Measurements from ENCODE around the gene RHBDF1. TPM values are rescaled to one million over a fixed set of nuclear protein-coding genes. Genes with fewer than 3 reads are reported as not detected.

Gene RHBDF1
- polyA plus RNA-seq, 3 donors: 0.20 TPM; not detected in 2

DNA sequence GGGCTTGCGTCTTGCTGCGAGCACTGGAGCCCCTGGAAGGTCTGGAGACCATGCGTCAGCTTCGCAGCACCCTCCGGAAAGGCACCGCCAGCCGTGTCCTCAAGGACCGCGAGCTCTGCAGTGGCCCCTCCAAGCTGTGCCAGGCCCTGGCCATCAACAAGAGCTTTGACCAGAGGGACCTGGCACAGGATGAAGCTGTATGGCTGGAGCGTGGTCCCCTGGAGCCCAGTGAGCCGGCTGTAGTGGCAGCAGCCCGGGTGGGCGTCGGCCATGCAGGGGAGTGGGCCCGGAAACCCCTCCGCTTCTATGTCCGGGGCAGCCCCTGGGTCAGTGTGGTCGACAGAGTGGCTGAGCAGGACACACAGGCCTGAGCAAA is 13.0 kb upstream of the RHBDF1 start:
- Histone ChIP-seq H3K27me3 (ENCODE audit: control insufficient read depth in 2 of 2, insufficient read depth in 2 of 2, low read length in 2 of 2) (no peaks in the 10 kb centered on the region), H3K4me3 (replicated peaks in 1 of 3; ENCODE audit: low read depth in 2 of 3, low read length in 3 of 3) (no peak overlapping the region), H4K20me1 (ENCODE audit: insufficient read depth, low read length) (peaks cover 29% of the 10 kb centered on the region), H3K27ac (ENCODE audit: low read depth in 1 of 2, low read length in 2 of 2) (no peak overlapping the region), H3K4me2 (replicated peaks; ENCODE audit: extremely low read depth, low read length, poor library complexity, severe bottlenecking) (no peak overlapping the region), H3K36me3 (replicated peaks in 1 of 2; ENCODE audit: control insufficient read depth in 1 of 2, insufficient read depth in 2 of 2, low read length in 2 of 2) (peaks cover 57 to 71% of the 10 kb centered on the region in 2 donors), H3K9me3 (replicated peaks in 1 of 2; ENCODE audit: control insufficient read depth in 1 of 2, insufficient read depth in 1 of 2, low read length in 2 of 2) (no peaks in the 10 kb centered on the region), H3K9ac (ENCODE audit: insufficient read depth, low read length, poor library complexity, severe bottlenecking) (peak overlapping the region; percentile 4), H3K79me2 (ENCODE audit: insufficient read depth, low read length) (no peaks in the 10 kb centered on the region), H3K4me1 (ENCODE audit: control insufficient read depth in 1 of 2, insufficient read depth in 2 of 2, low read length in 2 of 2) (peaks cover 11 to 19% of the 10 kb centered on the region in 2 donors), H2AFZ (ENCODE audit: insufficient read depth, low read depth, low read length, poor library complexity, severe bottlenecking) (no peak overlapping the region)
- TF ChIP-seq, protein P1, sequence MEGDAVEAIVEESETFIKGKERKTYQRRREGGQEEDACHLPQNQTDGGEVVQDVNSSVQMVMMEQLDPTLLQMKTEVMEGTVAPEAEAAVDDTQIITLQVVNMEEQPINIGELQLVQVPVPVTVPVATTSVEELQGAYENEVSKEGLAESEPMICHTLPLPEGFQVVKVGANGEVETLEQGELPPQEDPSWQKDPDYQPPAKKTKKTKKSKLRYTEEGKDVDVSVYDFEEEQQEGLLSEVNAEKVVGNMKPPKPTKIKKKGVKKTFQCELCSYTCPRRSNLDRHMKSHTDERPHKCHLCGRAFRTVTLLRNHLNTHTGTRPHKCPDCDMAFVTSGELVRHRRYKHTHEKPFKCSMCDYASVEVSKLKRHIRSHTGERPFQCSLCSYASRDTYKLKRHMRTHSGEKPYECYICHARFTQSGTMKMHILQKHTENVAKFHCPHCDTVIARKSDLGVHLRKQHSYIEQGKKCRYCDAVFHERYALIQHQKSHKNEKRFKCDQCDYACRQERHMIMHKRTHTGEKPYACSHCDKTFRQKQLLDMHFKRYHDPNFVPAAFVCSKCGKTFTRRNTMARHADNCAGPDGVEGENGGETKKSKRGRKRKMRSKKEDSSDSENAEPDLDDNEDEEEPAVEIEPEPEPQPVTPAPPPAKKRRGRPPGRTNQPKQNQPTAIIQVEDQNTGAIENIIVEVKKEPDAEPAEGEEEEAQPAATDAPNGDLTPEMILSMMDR (IDR thresholded peaks at IDR 0.05): no peak
- no peak overlapping the region for H3K4me3 Mint-ChIP-seq
- H3K27me3 Mint-ChIP-seq (ENCODE audit: low read depth in 3 of 3): peaks cover 0 to 4% (median 2%) of the 10 kb centered on the region in 3 donors
- DNase-seq: no peak
- 48% methylated on average over 17 of the region's 18 CpGs for WGBS (ENCODE audit: insufficient coverage)
- no peak overlapping the region for H3K27ac Mint-ChIP-seq
- H3K4me1 Mint-ChIP-seq: peaks cover 28% of the 10 kb centered on the region
- no peaks in the 10 kb centered on the region for H3K9me3 Mint-ChIP-seq
- H3K36me3 Mint-ChIP-seq: peaks cover 48 to 86% of the 10 kb centered on the region in 2 donors
- intact Hi-C loops (cut with micrococcal nuclease): no loop called here

DNA sequence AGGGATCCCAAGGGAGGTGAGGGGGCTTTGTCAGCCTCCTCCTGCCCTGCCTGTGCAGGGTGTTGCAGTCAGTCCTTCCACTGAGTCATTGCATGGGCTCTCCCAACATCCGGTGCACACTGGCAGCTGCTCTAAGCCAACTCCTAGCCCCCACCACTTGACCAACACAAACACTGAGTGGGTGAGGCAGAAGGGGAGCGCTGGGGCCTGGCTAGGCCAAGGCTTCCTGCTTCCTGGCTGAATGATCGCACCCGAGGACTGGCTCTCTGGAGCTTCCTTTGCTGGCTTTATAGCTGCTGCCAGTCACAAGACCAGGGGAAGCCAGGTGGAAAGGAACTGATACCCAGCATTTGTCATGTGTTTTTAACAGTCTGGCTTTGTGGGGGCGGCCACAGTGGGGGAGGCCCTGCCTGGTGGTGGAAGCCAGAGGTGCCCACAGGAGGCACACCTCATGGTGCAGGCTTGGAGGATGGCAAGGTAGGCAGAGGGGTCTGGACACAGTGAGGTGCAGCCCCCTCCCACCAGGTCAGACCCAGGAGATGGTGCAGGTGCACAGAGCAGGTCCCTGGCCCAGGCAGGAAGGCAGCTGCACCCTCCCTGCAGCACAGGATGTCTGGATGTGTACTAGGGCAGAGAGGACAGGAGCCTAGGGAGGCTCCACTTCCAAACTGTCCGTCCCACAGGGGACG is 12.4 kb upstream of the RHBDF1 start:
- H3K4me3 Mint-ChIP-seq: peak overlapping the region in 1 of 2 donors; percentile 35
- Histone ChIP-seq H3K4me2 (replicated peaks; ENCODE audit: extremely low read depth, low read length, poor library complexity, severe bottlenecking) (no peak overlapping the region), H4K20me1 (ENCODE audit: insufficient read depth, low read length) (peaks cover 29% of the 10 kb centered on the region), H3K4me3 (replicated peaks in 1 of 3; ENCODE audit: low read depth in 2 of 3, low read length in 3 of 3) (no peak overlapping the region), H3K27ac (ENCODE audit: low read depth in 1 of 2, low read length in 2 of 2) (no peak overlapping the region), H3K9me3 (replicated peaks in 1 of 2; ENCODE audit: control insufficient read depth in 1 of 2, insufficient read depth in 1 of 2, low read length in 2 of 2) (no peaks in the 10 kb centered on the region), H3K9ac (ENCODE audit: insufficient read depth, low read length, poor library complexity, severe bottlenecking) (peak overlapping the region; percentile 4), H3K79me2 (ENCODE audit: insufficient read depth, low read length) (no peaks in the 10 kb centered on the region), H3K4me1 (ENCODE audit: control insufficient read depth in 1 of 2, insufficient read depth in 2 of 2, low read length in 2 of 2) (peaks cover 11 to 19% of the 10 kb centered on the region in 2 donors), H3K27me3 (ENCODE audit: control insufficient read depth in 2 of 2, insufficient read depth in 2 of 2, low read length in 2 of 2) (no peaks in the 10 kb centered on the region), H2AFZ (ENCODE audit: insufficient read depth, low read depth, low read length, poor library complexity, severe bottlenecking) (no peak overlapping the region), H3K36me3 (replicated peaks in 1 of 2; ENCODE audit: control insufficient read depth in 1 of 2, insufficient read depth in 2 of 2, low read length in 2 of 2) (peaks cover 55 to 70% of the 10 kb centered on the region in 2 donors)
- TF ChIP-seq, protein P1 (IDR thresholded peaks at IDR 0.05): no peak
- H3K4me1 Mint-ChIP-seq: peaks cover 28% of the 10 kb centered on the region
- H3K27ac Mint-ChIP-seq: peak overlapping the region in 4 of 7 donors; percentile 6 to 71 (median 34)
- 5% methylated on average over 6 of the region's 7 CpGs for WGBS (ENCODE audit: insufficient coverage)
- DNase-seq: peak; percentile 12 to 49 (median 15)
- H3K27me3 Mint-ChIP-seq (ENCODE audit: low read depth in 3 of 3): peaks cover 0 to 4% (median 2%) of the 10 kb centered on the region in 3 donors
- peaks cover 48 to 86% of the 10 kb centered on the region in 2 donors for H3K36me3 Mint-ChIP-seq
- intact Hi-C loops (cut with micrococcal nuclease): no loop called here
- no peaks in the 10 kb centered on the region for H3K9me3 Mint-ChIP-seq
